Endothelial cell of coronary artery (primary cell): Measurements from ENCODE around the gene PNPLA1. TPM values are rescaled to one million over a fixed set of nuclear protein-coding genes. Genes with fewer than 3 reads are reported as not detected.

Source experiments
- total RNA-seq: library from RNA; depleted of rRNA; stranded (reverse); fragments of >200 nt; gene quantifications from 2 replicates; pipeline ENCODE4 v1.2.3, GENCODE V29; 2014

The PNPLA1 gene
- total RNA-seq: not detected in 2 replicates

GRCh38 chr6:36269834-36270705 is at the start of gene PNPLA1:
Gene PNPLA1 (plus strand): TSS chr6:36270060. CDS start chr6:36270460, 400 bp downstream.

GRCh38 chr6:36336779-36337241 is 67.0 kb downstream of the PNPLA1 start, which contains the start of gene BNIP5:
Gene BNIP5 (minus strand): TSS chr6:36336888. CDS start chr6:36330690, 6,198 bp downstream.

Other genes starting within 250 kb of the PNPLA1 start
- gene SLC26A8, start 245.4 kb upstream of the PNPLA1 start, total RNA-seq: not detected in 2 replicates
- 38.7 and 44.2 TPM in 2 replicates for gene MAPK14, start 242.3 kb upstream of the PNPLA1 start, total RNA-seq
- gene MAPK13, start 139.5 kb upstream of the PNPLA1 start, total RNA-seq: 0.99 and 4.1 TPM in 2 replicates
- gene BRPF3, start 73.3 kb upstream of the PNPLA1 start, total RNA-seq: 8.7 and 15.6 TPM in 2 replicates
- gene BNIP5, start 66.8 kb downstream of the PNPLA1 start, total RNA-seq: not detected in 2 replicates
- 0.27 and 0.47 TPM in 2 replicates for gene ETV7, start 117.6 kb downstream of the PNPLA1 start, total RNA-seq
- 0.09 TPM in 1 of 2 replicates, not detected in the other for gene PXT1, start 172.8 kb downstream of the PNPLA1 start, total RNA-seq
- gene KCTD20, start 172.9 kb downstream of the PNPLA1 start, total RNA-seq: 60.0 and 74.5 TPM in 2 replicates